ENCODE results near the gene CHTF18. TPM values are rescaled to one million over a fixed set of nuclear protein-coding genes. Genes with fewer than 3 reads are reported as not detected.

Gene CHTF18
- total and polyA plus RNA-seq, 9 of the 15 experiments (the other 6 are each of a cell fraction or from before 2014, with no cell fraction given) = 2.5 to 123 (median 17.0) TPM

GRCh38 chr16:740764-741505 lies 47.5 kb upstream of the CHTF18 start, which contains the start of gene CIAO3 (continued):
- TF ChIP-seq EWSR1 (IDR thresholded peaks at IDR 0.05; ENCODE audit: borderline replicate concordance, low read depth, partially characterized antibody) = no peak
- peak; percentile 79 to 96 (median 93) for TF ChIP-seq YY1 (IDR thresholded peaks at IDR 0.05; ENCODE audit: borderline replicate concordance in 1 of 3, control insufficient read depth in 1 of 3, extremely low read depth in 1 of 3, insufficient read depth in 3 of 3, insufficient read length in 1 of 3, insufficient replicate concordance in 2 of 3, low read depth in 1 of 3, low read length in 2 of 3)
- TF ChIP-seq ZFP91 (CRISPR knock-in tag; IDR thresholded peaks at IDR 0.05) = no peak
- no peak for TF ChIP-seq CREBBP (IDR thresholded peaks at IDR 0.05; ENCODE audit: low read depth, low read length)
- peak; percentile 37 for TF ChIP-seq FUS (optimal IDR thresholded peaks at IDR 0.05; ENCODE audit: low read depth, low read length)
- TF ChIP-seq ETV6 (IDR thresholded peaks at IDR 0.05; ENCODE audit: borderline replicate concordance in 1 of 2, low read depth in 2 of 2, low read length in 1 of 2) = no peak
- TF ChIP-seq ETV6 (CRISPR knock-in tag; IDR thresholded peaks at IDR 0.05; ENCODE audit: borderline replicate concordance) = no peak
- TF ChIP-seq ZNF282 (CRISPR knock-in tag; IDR thresholded peaks at IDR 0.05) = peak; percentile 73; the same call in 1 of the 2 replicates
- TF ChIP-seq THRAP3 (IDR thresholded peaks at IDR 0.05; ENCODE audit: borderline replicate concordance) = no peak
- no peak for TF ChIP-seq MAFK (IDR thresholded peaks at IDR 0.05; ENCODE audit: low read length)
- no peak for TF ChIP-seq SRSF7 (optimal IDR thresholded peaks at IDR 0.05; ENCODE audit: low read depth, low read length)
- TF ChIP-seq ELF2 (CRISPR knock-in tag; IDR thresholded peaks at IDR 0.05) = peak; percentile 100
- no peak for TF ChIP-seq ZNF354B (CRISPR knock-in tag; IDR thresholded peaks at IDR 0.05)
- no peak for TF ChIP-seq ZFP1 (CRISPR knock-in tag; IDR thresholded peaks at IDR 0.05)
- peak; percentile 83 for TF ChIP-seq MYC (IDR thresholded peaks at IDR 0.05; ENCODE audit: low read depth, low read length)
- no peak; the same call in 1 of the 2 replicates for TF ChIP-seq MYC (CRISPR knock-in tag; IDR thresholded peaks at IDR 0.05; ENCODE audit: borderline replicate concordance, low read depth)
- TF ChIP-seq E2F8 (IDR thresholded peaks at IDR 0.05; ENCODE audit: low read depth, partially characterized antibody) = peak; percentile 99
- TF ChIP-seq TFAP4 (CRISPR knock-in tag; IDR thresholded peaks at IDR 0.05; ENCODE audit: borderline replicate concordance) = peak; percentile 98
- TF ChIP-seq ERF (CRISPR knock-in tag; IDR thresholded peaks at IDR 0.05) = 0 out of 2 replicates have a peak, but pooled peaks have one; percentile 8
- no peak for TF ChIP-seq ZNF699 (CRISPR knock-in tag; IDR thresholded peaks at IDR 0.05; ENCODE audit: insufficient replicate concordance)
- no peak for TF ChIP-seq BRD9 (IDR thresholded peaks at IDR 0.05; ENCODE audit: low read depth, partially characterized antibody)
